G401.6 (cell line): ENCODE data around the gene ZGPAT.
"Not testable (repeated sequence)": the region's sequence is repeated elsewhere in the genome, so short reads cannot be mapped to it uniquely, and the experiment has no call there.

Source experiments
- FAIRE-seq: peaks from 2 replicates; lab custom pipeline; 2012; peaks lifted over from hg19 to GRCh38; lab: Jason Lieb, UNC

ZGPAT gene

GRCh38 chr20:63703471-63703975 lies 4.3 kb upstream of the ZGPAT start:
- FAIRE-seq: no peak

- no peak for FAIRE-seq
Observed at GRCh38 chr20:63703976-63704748, 3.7 kb upstream of the ZGPAT start.

GRCh38 chr20:63704749-63705117 lies 3.1 kb upstream of the ZGPAT start:
- FAIRE-seq: no peak

GRCh38 chr20:63705232-63706026 lies 2.4 kb upstream of the ZGPAT start:
- no peak for FAIRE-seq

GRCh38 chr20:63706027-63706695 lies 1.7 kb upstream of the ZGPAT start:
- no peak for FAIRE-seq

GRCh38 chr20:63706852-63707557 lies 834 bp upstream of the ZGPAT start:
- no peak for FAIRE-seq

GRCh38 chr20:63708301-63709148 lies 686 bp downstream of the ZGPAT start:
- FAIRE-seq: no peak

GRCh38 chr20:63709149-63709527 lies 1.3 kb downstream of the ZGPAT start:
- no peak for FAIRE-seq

- no peak for FAIRE-seq
Observed at GRCh38 chr20:63711085-63711645, 3.3 kb downstream of the ZGPAT start.

- FAIRE-seq: no peak
Observed at GRCh38 chr20:63712191-63712590, 4.4 kb downstream of the ZGPAT start.

- FAIRE-seq: no peak
Observed at GRCh38 chr20:63714858-63715257, 7.0 kb downstream of the ZGPAT start.

GRCh38 chr20:63718996-63719395 lies 11.2 kb downstream of the ZGPAT start:
- no peak for FAIRE-seq

- FAIRE-seq: not testable (repeated sequence)
Observed at GRCh38 chr20:63722967-63723622, 15.3 kb downstream of the ZGPAT start.

- not testable (repeated sequence) for FAIRE-seq
Observed at GRCh38 chr20:63730189-63730733, 22.4 kb downstream of the ZGPAT start.

GRCh38 chr20:63731410-63731809 lies 23.6 kb downstream of the ZGPAT start:
- no peak for FAIRE-seq

GRCh38 chr20:63732118-63733095 lies 24.6 kb downstream of the ZGPAT start:
- no peak for FAIRE-seq

GRCh38 chr20:63733117-63733516 lies 25.3 kb downstream of the ZGPAT start:
- FAIRE-seq: no peak

GRCh38 chr20:63733579-63734081 lies 25.8 kb downstream of the ZGPAT start:
- FAIRE-seq: no peak
